ENCODE measurements around the gene PARD6A.

DNA sequence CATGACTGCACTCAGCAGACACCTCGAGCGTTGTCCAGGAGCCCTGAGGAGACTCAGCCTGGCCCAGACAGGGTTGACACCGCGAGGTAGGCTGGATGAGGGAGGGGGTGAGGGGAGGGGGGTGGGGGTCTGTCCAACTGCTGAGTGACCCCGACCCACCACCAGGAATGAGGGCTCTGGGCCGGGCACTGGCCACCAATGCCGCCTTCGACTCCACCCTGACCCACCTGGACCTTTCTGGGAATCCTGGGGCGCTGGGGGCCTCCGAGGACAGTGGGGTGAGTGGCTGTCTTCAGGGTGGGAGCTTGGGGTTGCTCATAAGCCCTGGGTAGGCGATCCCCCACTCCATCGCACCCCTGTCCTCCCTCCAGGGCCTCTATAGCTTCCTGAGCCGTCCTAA lies 13.1 kb upstream of the PARD6A start:
- TF ChIP-seq CTCF (IDR thresholded peaks at IDR 0.05) (no peak), POLR2A (IDR thresholded peaks at IDR 0.05) (no peak)

Data from adrenal gland (tissue), 5 donors.